Suprapubic skin (tissue), 3 donors: ENCODE results near the gene RNF8.

ENCODE experiments used
- CTCF ChIP-seq, 2 donors: fragments of 200-600 bp in 1 of 2; fragments of 450-650 bp in 1 of 2; sonication (generic) in 1 of 2; IDR thresholded peaks; one replicate each; pipeline ENCODE4 v1.5.1; 2016 to 2019; ENCODE audit warnings: antibody characterized with exemption in 2 of 2, mild to moderate bottlenecking in 1 of 2, moderate library complexity in 1 of 2
- POLR2A ChIP-seq, 2 donors: fragments of 450-650 bp; IDR thresholded peaks; one replicate each; pipeline ENCODE4 v1.6.1; 2017; ENCODE audit warnings: antibody characterized with exemption in 2 of 2, mild to moderate bottlenecking in 2 of 2, moderate library complexity in 2 of 2

DNA sequence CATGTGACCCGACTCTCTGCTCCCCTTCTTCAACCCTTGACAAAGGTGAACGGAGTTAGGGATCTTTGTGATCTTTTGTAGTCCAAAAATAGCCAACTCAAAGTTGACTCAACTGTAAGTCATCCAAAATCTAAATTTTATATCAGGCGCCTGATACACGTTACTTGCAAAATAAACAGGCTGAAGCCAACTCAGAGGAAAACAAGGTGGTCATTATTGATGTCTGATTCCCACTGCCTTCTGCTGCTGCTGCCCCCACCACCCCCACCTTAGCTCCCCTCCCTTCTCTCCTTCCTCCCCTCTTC lies 13.2 kb upstream of the RNF8 start:
- TF ChIP-seq CTCF (IDR thresholded peaks at IDR 0.05), result no peak
- TF ChIP-seq POLR2A (IDR thresholded peaks at IDR 0.05), result no peak
